ENCODE data around the gene CST11.

DNA sequence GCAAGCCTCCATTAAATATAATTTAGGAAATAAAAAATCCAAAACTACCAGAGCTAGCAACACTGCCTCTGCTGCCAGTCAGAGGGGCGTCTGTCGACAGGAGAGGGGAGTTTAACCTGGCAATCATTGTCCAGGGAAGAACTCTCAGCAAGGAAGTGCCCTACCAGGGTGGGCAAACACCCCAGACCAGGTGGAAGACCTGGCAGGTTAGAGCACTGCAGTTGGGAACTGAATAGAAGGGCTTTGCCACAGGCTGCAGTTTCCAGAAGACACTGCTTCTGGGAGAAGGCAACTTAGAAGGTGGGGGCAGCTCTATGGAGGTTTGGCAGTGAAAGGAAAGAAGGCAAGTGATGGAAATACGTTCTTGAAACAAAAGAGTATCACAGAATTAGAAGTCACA, 42.9 kb downstream of the CST11 start:
- TF ChIP-seq, protein P1, sequence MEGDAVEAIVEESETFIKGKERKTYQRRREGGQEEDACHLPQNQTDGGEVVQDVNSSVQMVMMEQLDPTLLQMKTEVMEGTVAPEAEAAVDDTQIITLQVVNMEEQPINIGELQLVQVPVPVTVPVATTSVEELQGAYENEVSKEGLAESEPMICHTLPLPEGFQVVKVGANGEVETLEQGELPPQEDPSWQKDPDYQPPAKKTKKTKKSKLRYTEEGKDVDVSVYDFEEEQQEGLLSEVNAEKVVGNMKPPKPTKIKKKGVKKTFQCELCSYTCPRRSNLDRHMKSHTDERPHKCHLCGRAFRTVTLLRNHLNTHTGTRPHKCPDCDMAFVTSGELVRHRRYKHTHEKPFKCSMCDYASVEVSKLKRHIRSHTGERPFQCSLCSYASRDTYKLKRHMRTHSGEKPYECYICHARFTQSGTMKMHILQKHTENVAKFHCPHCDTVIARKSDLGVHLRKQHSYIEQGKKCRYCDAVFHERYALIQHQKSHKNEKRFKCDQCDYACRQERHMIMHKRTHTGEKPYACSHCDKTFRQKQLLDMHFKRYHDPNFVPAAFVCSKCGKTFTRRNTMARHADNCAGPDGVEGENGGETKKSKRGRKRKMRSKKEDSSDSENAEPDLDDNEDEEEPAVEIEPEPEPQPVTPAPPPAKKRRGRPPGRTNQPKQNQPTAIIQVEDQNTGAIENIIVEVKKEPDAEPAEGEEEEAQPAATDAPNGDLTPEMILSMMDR (IDR thresholded peaks at IDR 0.05 in 4 of 5, conservative IDR thresholded peaks at IDR 0.05 in 1 of 5), result no peak
- no peak for TF ChIP-seq POLR2A (IDR thresholded peaks at IDR 0.05)
